Measurements from ENCODE around the gene LAMA2. TPM values are rescaled to one million over a fixed set of nuclear protein-coding genes. Genes with fewer than 3 reads are reported as not detected.

LAMA2 gene
- polyA plus RNA-seq, 1 of the 3 experiments (the other 2 are of a cell fraction), result 0.92 TPM

DNA sequence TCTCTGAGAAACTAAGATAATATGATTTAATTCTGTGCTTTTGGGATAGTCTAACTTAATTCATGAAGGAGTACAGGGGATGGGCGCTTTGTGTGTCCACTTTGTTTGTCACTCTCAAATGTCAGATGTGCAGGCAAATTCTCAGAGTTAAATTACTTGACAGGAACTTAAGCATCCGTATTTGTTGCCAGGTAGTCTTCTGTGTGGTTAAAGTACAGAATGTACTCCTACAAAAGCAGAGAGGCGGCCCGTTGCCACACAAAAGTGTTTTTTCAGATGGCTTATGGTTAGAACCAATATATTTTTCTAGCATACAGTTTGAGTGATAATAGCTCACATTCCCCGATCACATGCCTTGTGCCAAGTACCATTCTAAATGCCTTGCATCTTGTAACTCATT, 234.4 kb downstream of the LAMA2 start:
- Histone ChIP-seq H3F3A (replicated peaks; ENCODE audit: insufficient read depth) (no peaks in the 10 kb centered on the region), H3K36me3 (replicated peaks in 1 of 2; ENCODE audit: control insufficient read depth in 1 of 2, insufficient read depth in 2 of 2, low read length in 1 of 2) (no peaks in the 10 kb centered on the region), H3K9me2 (0 out of 2 replicates have a peak, but pooled peaks cover 6% of the 10 kb centered on the region), H3K4me2 (no peak overlapping the region), H3K4me1 (ENCODE audit: control insufficient read depth in 1 of 2, insufficient read depth in 2 of 2, low read depth in 1 of 2, low read length in 1 of 2) (no peaks in the 10 kb centered on the region), H3K4me3 (ENCODE audit: low read depth in 2 of 2, low read length in 1 of 2) (no peak overlapping the region), H4K20me1 (ENCODE audit: insufficient read depth) (no peaks in the 10 kb centered on the region), H3K79me2 (ENCODE audit: insufficient read depth) (no peaks in the 10 kb centered on the region), H3K9ac (no peak overlapping the region), H3K9me3 (no peaks in the 10 kb centered on the region), H3K27ac (ENCODE audit: low read depth in 2 of 2, low read length in 1 of 2) (no peak overlapping the region), H2AFZ (ENCODE audit: low read depth) (no peak overlapping the region), H3K27me3 (ENCODE audit: insufficient read depth) (no peaks in the 10 kb centered on the region)
- TF ChIP-seq POLR2AphosphoS5 (IDR thresholded peaks at IDR 0.05; ENCODE audit: low read depth, low read length) (no peak), RAD21 (IDR thresholded peaks at IDR 0.05; ENCODE audit: low read length) (no peak), NFIC (IDR thresholded peaks at IDR 0.05; ENCODE audit: borderline replicate concordance) (no peak), MXI1 (IDR thresholded peaks at IDR 0.05; ENCODE audit: low read depth, low read length) (no peak)
- TF ChIP-seq, protein P1, sequence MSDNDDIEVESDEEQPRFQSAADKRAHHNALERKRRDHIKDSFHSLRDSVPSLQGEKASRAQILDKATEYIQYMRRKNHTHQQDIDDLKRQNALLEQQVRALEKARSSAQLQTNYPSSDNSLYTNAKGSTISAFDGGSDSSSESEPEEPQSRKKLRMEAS (IDR thresholded peaks at IDR 0.05; ENCODE audit: low read depth), result no peak
- POLR2A ChIA-PET, result no interaction called here
- DNase-seq, result no peak
- CTCF ChIA-PET, result no interaction called here
- 5% methylated on average over 5 of the region's 5 CpGs for WGBS (ENCODE audit: low lambda C conversion rate)

DNA sequence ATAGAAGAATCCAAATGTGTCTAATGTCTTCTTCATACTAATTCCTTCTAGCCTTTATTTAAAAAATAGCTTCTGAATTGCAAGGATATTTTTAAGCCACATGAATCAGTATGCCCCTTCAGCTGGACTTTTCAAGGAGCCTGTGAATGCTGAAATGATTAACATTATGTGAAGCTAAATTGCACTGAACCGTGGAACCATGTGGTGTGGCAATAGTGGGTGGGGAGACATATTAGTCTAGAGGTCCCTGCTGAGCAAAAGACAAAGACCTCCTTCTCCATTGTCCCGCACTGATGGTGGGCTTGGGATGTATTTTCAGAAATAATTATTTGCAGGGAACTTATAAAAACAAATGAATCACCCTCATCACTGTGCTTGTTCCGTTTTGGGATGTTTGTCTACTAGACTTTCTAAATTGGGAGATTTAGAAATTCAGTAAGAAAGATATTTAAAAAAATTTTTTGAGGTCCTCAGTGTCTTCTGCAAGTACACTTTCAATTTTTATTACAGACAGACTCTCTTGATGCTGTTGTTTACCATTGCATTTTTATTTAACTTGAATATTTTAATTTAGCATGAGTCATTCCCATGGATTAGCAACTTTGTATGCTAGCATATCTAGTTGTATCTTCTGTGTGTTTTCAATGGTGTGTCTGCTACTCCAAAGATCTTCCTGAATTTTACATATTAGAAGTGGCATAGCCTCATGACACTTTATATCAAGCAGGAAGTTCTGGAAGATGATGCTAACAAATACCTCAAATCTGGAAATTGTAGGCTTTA, 238.1 kb downstream of the LAMA2 start:
- ChIA-PET CTCF (interaction anchor here (0.7 to 0.9 kb wide), 2 partner anchors 13 to 14 kb away, joined by 3 to 4 read pairs; no protein-coding TSS in a partner anchor), POLR2A (no interaction called here)
- Histone ChIP-seq H3K9me2 (0 out of 2 replicates have a peak, but pooled peaks cover 6% of the 10 kb centered on the region), H3K4me3 (ENCODE audit: low read depth in 2 of 2, low read length in 1 of 2) (no peak overlapping the region), H3K79me2 (ENCODE audit: insufficient read depth) (no peaks in the 10 kb centered on the region), H3K9ac (no peak overlapping the region), H3F3A (replicated peaks; ENCODE audit: insufficient read depth) (no peaks in the 10 kb centered on the region), H2AFZ (ENCODE audit: low read depth) (no peak overlapping the region), H4K20me1 (ENCODE audit: insufficient read depth) (no peaks in the 10 kb centered on the region), H3K9me3 (no peaks in the 10 kb centered on the region), H3K4me1 (ENCODE audit: control insufficient read depth in 1 of 2, insufficient read depth in 2 of 2, low read depth in 1 of 2, low read length in 1 of 2) (no peaks in the 10 kb centered on the region), H3K27me3 (ENCODE audit: insufficient read depth) (no peaks in the 10 kb centered on the region), H3K4me2 (no peak overlapping the region), H3K36me3 (replicated peaks in 1 of 2; ENCODE audit: control insufficient read depth in 1 of 2, insufficient read depth in 2 of 2, low read length in 1 of 2) (no peaks in the 10 kb centered on the region), H3K27ac (ENCODE audit: low read depth in 2 of 2, low read length in 1 of 2) (no peak overlapping the region)
- TF ChIP-seq FOSL2 (IDR thresholded peaks at IDR 0.05; ENCODE audit: borderline replicate concordance, low read depth) (no peak), POLR2AphosphoS5 (IDR thresholded peaks at IDR 0.05; ENCODE audit: low read depth, low read length) (no peak)
- TF ChIP-seq, protein P2, sequence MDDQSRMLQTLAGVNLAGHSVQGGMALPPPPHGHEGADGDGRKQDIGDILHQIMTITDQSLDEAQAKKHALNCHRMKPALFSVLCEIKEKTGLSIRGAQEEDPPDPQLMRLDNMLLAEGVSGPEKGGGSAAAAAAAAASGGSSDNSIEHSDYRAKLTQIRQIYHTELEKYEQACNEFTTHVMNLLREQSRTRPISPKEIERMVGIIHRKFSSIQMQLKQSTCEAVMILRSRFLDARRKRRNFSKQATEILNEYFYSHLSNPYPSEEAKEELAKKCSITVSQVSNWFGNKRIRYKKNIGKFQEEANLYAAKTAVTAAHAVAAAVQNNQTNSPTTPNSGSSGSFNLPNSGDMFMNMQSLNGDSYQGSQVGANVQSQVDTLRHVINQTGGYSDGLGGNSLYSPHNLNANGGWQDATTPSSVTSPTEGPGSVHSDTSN (IDR thresholded peaks at IDR 0.05), result no peak
- WGBS (ENCODE audit: low lambda C conversion rate), result 3% methylated on average over 3 of the region's 3 CpGs
- no peak for DNase-seq

DNA sequence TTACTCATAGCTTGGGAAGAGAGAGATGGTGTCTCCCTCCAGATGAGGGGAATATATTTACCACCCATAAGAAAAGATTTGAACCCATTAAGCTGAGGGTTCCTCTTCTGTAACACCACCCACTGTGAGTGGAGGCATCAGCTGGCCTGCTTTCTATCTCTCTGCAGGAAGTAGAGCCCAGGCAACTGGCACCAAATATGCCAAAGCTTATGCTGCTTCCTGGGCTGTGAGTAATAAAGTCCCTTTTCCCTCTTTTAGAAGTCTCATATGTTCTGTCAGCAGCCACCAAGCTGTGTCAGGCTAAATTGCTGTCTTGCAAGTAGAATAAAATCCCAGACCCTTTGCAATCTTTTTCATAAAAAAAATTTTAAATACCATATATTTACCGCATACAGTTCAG, 241.4 kb downstream of the LAMA2 start:
- no peaks in the 10 kb centered on the region for H3F3A ChIP-seq (replicated peaks; ENCODE audit: insufficient read depth)
- no peaks in the 10 kb centered on the region for H3K9me3 ChIP-seq
- H3K27me3 ChIP-seq (ENCODE audit: insufficient read depth), result peaks cover 12% of the 10 kb centered on the region; the same call in 1 of the 2 replicates
- H3K4me1 ChIP-seq (ENCODE audit: control insufficient read depth in 1 of 2, insufficient read depth in 2 of 2, low read depth in 1 of 2, low read length in 1 of 2), result no peaks in the 10 kb centered on the region
- H3K4me3 ChIP-seq (ENCODE audit: low read depth in 2 of 2, low read length in 1 of 2), result no peak overlapping the region
- no peak overlapping the region for H3K9ac ChIP-seq
- no peak for DNase-seq
- no peak overlapping the region for H2AFZ ChIP-seq (ENCODE audit: low read depth)
- H3K27ac ChIP-seq (ENCODE audit: low read depth in 2 of 2, low read length in 1 of 2), result no peak overlapping the region
- no peaks in the 10 kb centered on the region for H3K36me3 ChIP-seq (replicated peaks in 1 of 2; ENCODE audit: control insufficient read depth in 1 of 2, insufficient read depth in 2 of 2, low read length in 1 of 2)
- CTCF ChIA-PET, result no interaction called here
- no peaks in the 10 kb centered on the region for H4K20me1 ChIP-seq (ENCODE audit: insufficient read depth)
- no peaks in the 10 kb centered on the region for H3K9me2 ChIP-seq
- WGBS (ENCODE audit: low lambda C conversion rate), result 54% methylated on average over 1 of the region's 1 CpG
- no peaks in the 10 kb centered on the region for H3K79me2 ChIP-seq (ENCODE audit: insufficient read depth)
- POLR2A ChIA-PET, result no interaction called here
- no peak overlapping the region for H3K4me2 ChIP-seq
- TF ChIP-seq FOXJ3 (CRISPR knock-in tag; IDR thresholded peaks at IDR 0.05), result no peak
- TF ChIP-seq MEF2A (IDR thresholded peaks at IDR 0.05; ENCODE audit: borderline replicate concordance, low read depth), result no peak
- TF ChIP-seq TCF12 (IDR thresholded peaks at IDR 0.05), result no peak
- TF ChIP-seq RCOR1 (IDR thresholded peaks at IDR 0.05; ENCODE audit: low read length), result no peak
- TF ChIP-seq, protein P3, sequence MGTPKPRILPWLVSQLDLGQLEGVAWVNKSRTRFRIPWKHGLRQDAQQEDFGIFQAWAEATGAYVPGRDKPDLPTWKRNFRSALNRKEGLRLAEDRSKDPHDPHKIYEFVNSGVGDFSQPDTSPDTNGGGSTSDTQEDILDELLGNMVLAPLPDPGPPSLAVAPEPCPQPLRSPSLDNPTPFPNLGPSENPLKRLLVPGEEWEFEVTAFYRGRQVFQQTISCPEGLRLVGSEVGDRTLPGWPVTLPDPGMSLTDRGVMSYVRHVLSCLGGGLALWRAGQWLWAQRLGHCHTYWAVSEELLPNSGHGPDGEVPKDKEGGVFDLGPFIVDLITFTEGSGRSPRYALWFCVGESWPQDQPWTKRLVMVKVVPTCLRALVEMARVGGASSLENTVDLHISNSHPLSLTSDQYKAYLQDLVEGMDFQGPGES (IDR thresholded peaks at IDR 0.05; ENCODE audit: low read depth, low read length), result no peak
- TF ChIP-seq GATA2 (CRISPR knock-in tag; IDR thresholded peaks at IDR 0.05), result no peak
- no peak for TF ChIP-seq POLR2AphosphoS5 (IDR thresholded peaks at IDR 0.05; ENCODE audit: low read depth, low read length)
- no peak for TF ChIP-seq EZH2phosphoT487 (IDR thresholded peaks at IDR 0.05; ENCODE audit: borderline replicate concordance, low read depth)
- no peak for TF ChIP-seq NRF1 (IDR thresholded peaks at IDR 0.05; ENCODE audit: low read depth, low read length)
- no peak for TF ChIP-seq SMC3 (IDR thresholded peaks at IDR 0.05; ENCODE audit: low read depth, low read length)

All from SK-N-SH (cell line).